GM12878 (cell line): ENCODE measurements around the gene PAGE5. TPM values are rescaled to one million over a fixed set of nuclear protein-coding genes. Genes with fewer than 3 reads are reported as not detected.

Source experiments
- ATAC-seq: fragments of 200-7000 bp; cut with Tn5 transposase; 3 replicates; pipeline ENCODE4 v1.9.1; 2020; ENCODE audit warnings: mild to moderate bottlenecking, moderate library complexity
- BruUV-seq: library from RNA; stranded (reverse); fragments of 400-500 nt; replicated peaks from 2 replicates; lab custom pipeline; 2021; lab: Mats Ljungman, UMichigan
- CTCF ChIA-PET: fragments of 300-600 bp; sonication (Branson Sonifier 250); formaldehyde crosslinking; extraction: SDS; loops from one replicate; lab custom pipeline; 2021; ENCODE audit warnings: inconsistent platforms; lab: Yijun Ruan, JAX
- POLR2A ChIA-PET: fragments of 350-600 bp; formaldehyde crosslinking; extraction: SDS; loops from one replicate; lab custom pipeline; 2021; ENCODE audit warnings: inconsistent platforms; lab: Charles Lee
- RAD21 ChIA-PET: fragments of 300-600 bp; sonication (Branson Sonifier 250); formaldehyde crosslinking; loops from one replicate; lab custom pipeline; 2023; ENCODE audit warnings: antibody characterized with exemption; ENCODE audit not compliant: unreplicated experiment; lab: Charles Lee
- SMC1A ChIA-PET: fragments of 300-600 bp; sonication (Branson Sonifier 250); formaldehyde crosslinking; loops from one replicate; lab custom pipeline; 2023; ENCODE audit not compliant: unreplicated experiment, uncharacterized antibody; lab: Charles Lee
- DNase-seq: peaks from one replicate; pipeline ENCODE4 v3.0.0-alpha.2; 2011; ENCODE audit warnings: low read depth, low spot score
- FAIRE-seq: peaks from 3 replicates; lab custom pipeline; 2011; peaks lifted over from hg19 to GRCh38; lab: Jason Lieb, UNC
- H2AFZ ChIP-seq: 2 replicates; pipeline ENCODE4 v1.6.0; 2011; ENCODE audit warnings: low read depth, low read length, control low read depth; ENCODE audit not compliant: control insufficient read depth
- H3K27ac ChIP-seq: 2 replicates; pipeline ENCODE4 v1.5.1; 2011; ENCODE audit warnings: control low read depth; ENCODE audit not compliant: control insufficient read depth, insufficient read depth
- H3K27me3 ChIP-seq, 2 experiments: replicated peaks in 1 of 2; 2 replicates each; pipeline versions ENCODE4 v1.6.0 to v1.6.1; 2011; ENCODE audit warnings: low read length in 1 of 2; ENCODE audit not compliant: control insufficient read depth in 2 of 2, insufficient read depth in 2 of 2
- H3K36me3 ChIP-seq, 2 experiments: 2 replicates each; pipeline ENCODE4 v1.5.1; 2011; ENCODE audit warnings: low read length in 1 of 2; ENCODE audit not compliant: control insufficient read depth in 2 of 2, insufficient read depth in 2 of 2
- H3K4me1 ChIP-seq: 2 replicates; pipeline ENCODE4 v1.6.1; 2011; ENCODE audit warnings: mild to moderate bottlenecking, low read length, moderate library complexity, mixed read lengths; ENCODE audit not compliant: control insufficient read depth, insufficient read depth
- H3K4me2 ChIP-seq: 2 replicates; pipeline ENCODE4 v1.6.0; 2011; ENCODE audit warnings: control low read depth; ENCODE audit not compliant: control insufficient read depth, insufficient read depth
- H3K4me3 ChIP-seq: fragments of 200-600 bp; sonication (generic); 2 replicates; pipeline ENCODE4 v1.5.1; 2016
- H3K79me2 ChIP-seq: 2 replicates; pipeline ENCODE4 v1.6.0; 2011; ENCODE audit warnings: low read length; ENCODE audit not compliant: control insufficient read depth, insufficient read depth
- H3K9ac ChIP-seq: 2 replicates; pipeline ENCODE4 v1.8.0; 2011; ENCODE audit warnings: low read length, control low read depth, mixed read lengths; ENCODE audit not compliant: control insufficient read depth, insufficient read depth
- H3K9me3 ChIP-seq: replicated peaks from 3 replicates; pipeline ENCODE4 v1.5.1; 2011; ENCODE audit warnings: mild to moderate bottlenecking, low read length; ENCODE audit not compliant: control insufficient read depth, insufficient read depth
- H4K20me1 ChIP-seq: 2 replicates; pipeline ENCODE4 v1.6.0; 2011; ENCODE audit not compliant: control insufficient read depth, insufficient read depth
- FOXM1 ChIP-seq: IDR thresholded peaks from 2 replicates; pipeline ENCODE4 v1.6.1; 2012; ENCODE audit warnings: low read depth, mild to moderate bottlenecking, inconsistent platforms, low read length, moderate library complexity
- IRF3 ChIP-seq: fragments of 450-650 bp; IDR thresholded peaks from 2 replicates; pipeline ENCODE4 v1.6.1; 2014; ENCODE audit warnings: mild to moderate bottlenecking
- PRDM15 ChIP-seq: fragments of 450-650 bp; formaldehyde crosslinking; IDR thresholded peaks from 2 replicates; pipeline ENCODE4 v1.4.0; 2020; ENCODE audit warnings: mild to moderate bottlenecking, moderate library complexity
- RAD21 ChIP-seq: IDR thresholded peaks from 2 replicates; pipeline ENCODE4 v1.6.1; 2011; ENCODE audit warnings: mild to moderate bottlenecking, low read depth, low read length, moderate library complexity; ENCODE audit not compliant: insufficient read depth
- RBBP5 ChIP-seq: fragments of 200-600 bp; sonication (generic); conservative IDR thresholded peaks from 2 replicates; pipeline ENCODE4 v1.6.1; 2016
- RFX5 ChIP-seq: IDR thresholded peaks from 2 replicates; pipeline ENCODE4 v1.6.1; 2011; ENCODE audit warnings: low read depth, low read length, improper control_type of control experiment
- SP1 ChIP-seq: IDR thresholded peaks from one replicate; pipeline ENCODE4 v1.6.1; 2011; ENCODE audit warnings: low read depth, low read length
- ZBTB4 ChIP-seq: fragments of 450-650 bp; formaldehyde crosslinking; IDR thresholded peaks from 2 replicates; pipeline ENCODE4 v1.4.0; 2022; ENCODE audit warnings: mild to moderate bottlenecking, moderate library complexity
- WGBS: methylation state at CpG from one replicate; pipeline ENCODE4 v1.1.6; 2016; ENCODE audit warnings: low lambda C conversion rate; ENCODE audit not compliant: insufficient replicate concordance, insufficient coverage; ENCODE audit errors: missing lambda C conversion rate; 5-methylcytosine and 5-hydroxymethylcytosine counted together
- in situ Hi-C: fragments of 300-500 bp; cut with MboI; formaldehyde crosslinking; loops from 9 replicates; pipeline ENCODE4 v1.14.3; 2018; ENCODE audit warnings: mixed read lengths
- intact Hi-C: fragments of 100-400 bp; cut with micrococcal nuclease; formaldehyde crosslinking; loops from one replicate; pipeline ENCODE4 v1.14.2; 2022; ENCODE audit not compliant: unreplicated experiment
- polyA plus RNA-seq, 11 experiments: library from polyadenylated mRNA; depleted of rRNA in 4 of 11; unstranded in 6 of 11; stranded (reverse) in 5 of 11; fragments of >200 nt; fragmentation: Nextera tagmentation in 4 of 11; fragmentation: Illumina TruSeq in 1 of 11; extraction: Ambion mirVana in 4 of 11; extraction: Trizol in 1 of 11; gene quantifications; 1 replicate in 1 of 11; 2 replicates in 10 of 11; pipeline versions ENCODE4 v1.2.1 to v1.2.3, GENCODE V29; 2011 to 2016; ENCODE audit warnings: inconsistent platforms in 2 of 11, missing spikeins in 2 of 11, low read depth in 1 of 11
- total RNA-seq, 4 experiments: library from RNA; depleted of rRNA in 3 of 4; stranded (reverse); fragments of >200 nt in 3 of 4; fragmentation: Illumina TruSeq in 1 of 4; extraction: Trizol in 1 of 4; gene quantifications; 2 replicates each; pipeline versions ENCODE4 v1.2.1 to v1.2.3, GENCODE V29; 2013 to 2021

Gene PAGE5
- total and polyA plus RNA-seq, 10 of the 15 experiments (the other 5 are each of a cell fraction or from before 2014, with no cell fraction given), result 0.23 to 3.7 (median 0.47) TPM; not detected in 6

- FAIRE-seq (no peak), ATAC-seq (no peak), DNase-seq (no peak)
- no peaks in the 10 kb centered on the region for H4K20me1 ChIP-seq
- in situ Hi-C loops (no loop called here), intact Hi-C loops (no loop called here)
- BruUV-seq, result no TSS peak
- H3K9ac ChIP-seq, result no peak overlapping the region
- H3K4me1 ChIP-seq, result no peaks in the 10 kb centered on the region
- no peaks in the 10 kb centered on the region for H3K36me3 ChIP-seq
- ChIA-PET RAD21 (no interaction called here), CTCF (no interaction called here)
- WGBS, result 19% methylated on average over 3 of the region's 3 CpGs
- H3K27ac ChIP-seq, result no peak overlapping the region
- no peaks in the 10 kb centered on the region for H3K79me2 ChIP-seq
- H2AFZ ChIP-seq, result no peak overlapping the region
- TF ChIP-seq SP1, result no peak
- no peak for TF ChIP-seq IRF3
- no peak for TF ChIP-seq RFX5
- no peak for TF ChIP-seq FOXM1
- TF ChIP-seq ZBTB4 (CRISPR knock-in tag), result no peak
- TF ChIP-seq PRDM15, result no peak
- TF ChIP-seq RAD21, result no peak
- no peak for TF ChIP-seq RBBP5
- TF ChIP-seq, all 136 proteins: peak for 0
- Histone ChIP-seq H3K9me3 (no peaks in the 10 kb centered on the region), H3K27me3 (no peaks in the 10 kb centered on the region), H3K4me2 (no peak overlapping the region), H3K4me3 (no peak overlapping the region)
- ChIA-PET SMC1A (interaction anchor here (1.0 kb wide), 1 partner anchor 9 kb away, joined by 4 read pairs; no protein-coding TSS in a partner anchor), POLR2A (no interaction called here)
Observed at GRCh38 chrX:55201930-55202579, 18.1 kb upstream of the PAGE5 start.
